H1 (cell line): Measurements from ENCODE around the gene GNA12. TPM values are rescaled to one million over a fixed set of nuclear protein-coding genes. Genes with fewer than 3 reads are reported as not detected.

Source experiments
- CTCF ChIA-PET: fragments of 300-600 bp; sonication (Branson Sonifier 250); formaldehyde crosslinking; loops from one replicate; lab custom pipeline; 2021; ENCODE audit not compliant: partially characterized antibody; lab: Charles Lee
- POLR2A ChIA-PET: fragments of 300-600 bp; sonication (Branson Sonifier 250); formaldehyde crosslinking; loops from one replicate; lab custom pipeline; 2021; ENCODE audit warnings: inconsistent platforms; ENCODE audit not compliant: partially characterized antibody; lab: Charles Lee
- DNase-seq, 2 experiments: peaks; one replicate each; pipeline versions ENCODE4 v3.0.0 to v3.0.0-alpha.2; 2010 to 2022; ENCODE audit warnings: low spot score in 2 of 2, low read depth in 1 of 2, mixed read lengths in 1 of 2
- FAIRE-seq: peaks from 2 replicates; lab custom pipeline; 2011; peaks lifted over from hg19 to GRCh38; lab: Jason Lieb, UNC
- H2AFZ ChIP-seq: 2 replicates; pipeline ENCODE4 v1.8.1; 2012; ENCODE audit warnings: low read length, inconsistent platforms
- H2AK5ac ChIP-seq: 2 replicates; pipeline ENCODE4 v1.6.1; 2013; ENCODE audit warnings: low read depth, low read length
- H2BK120ac ChIP-seq: replicated peaks from 2 replicates; pipeline ENCODE3; 2013; ENCODE audit warnings: low read depth, low read length, inconsistent platforms
- H2BK12ac ChIP-seq: 2 replicates; pipeline ENCODE4 v1.6.1; 2013; ENCODE audit warnings: low read depth, low read length
- H2BK15ac ChIP-seq: 2 replicates; pipeline ENCODE4 v1.6.1; 2013; ENCODE audit warnings: low read length
- H2BK20ac ChIP-seq: 2 replicates; pipeline ENCODE4 v1.6.1; 2013; ENCODE audit warnings: low read length
- H2BK5ac ChIP-seq: 2 replicates; pipeline ENCODE4 v1.6.1; 2013; ENCODE audit warnings: low read depth, low read length
- H3K14ac ChIP-seq: 2 replicates; pipeline ENCODE4 v1.6.1; 2013; ENCODE audit warnings: inconsistent platforms; ENCODE audit not compliant: insufficient read length
- H3K18ac ChIP-seq: 2 replicates; pipeline ENCODE4 v1.6.1; 2013; ENCODE audit warnings: low read length; ENCODE audit errors: extremely low read depth
- H3K23ac ChIP-seq: 2 replicates; pipeline ENCODE4 v1.6.1; 2013; ENCODE audit warnings: inconsistent platforms; ENCODE audit not compliant: insufficient read length
- H3K23me2 ChIP-seq: 2 replicates; pipeline ENCODE4 v1.6.1; 2013; ENCODE audit warnings: low read depth, low read length
- H3K27ac ChIP-seq: 2 replicates; pipeline ENCODE4 v1.6.1; 2011; ENCODE audit warnings: low read depth, low read length, inconsistent platforms
- H3K27me3 ChIP-seq, 4 experiments: replicated peaks in 1 of 4; 1 replicate in 1 of 4; 2 replicates in 3 of 4; pipeline versions ENCODE4 v1.6.1 to v1.8.1; 2011 to 2013; ENCODE audit warnings: low read length in 3 of 4, mild to moderate bottlenecking in 3 of 4, inconsistent platforms in 2 of 4, mixed read lengths in 2 of 4, moderate library complexity in 1 of 4; ENCODE audit not compliant: control insufficient read depth in 3 of 4, insufficient read depth in 3 of 4; ENCODE audit errors: extremely low read depth in 1 of 4
- H3K36me3 ChIP-seq, 4 experiments: 2 replicates each; pipeline versions ENCODE4 v1.6.1 to v1.8.1; 2011 to 2013; ENCODE audit warnings: mild to moderate bottlenecking in 4 of 4, low read length in 3 of 4, moderate library complexity in 2 of 4, control low read depth in 1 of 4, inconsistent platforms in 1 of 4; ENCODE audit not compliant: insufficient read depth in 4 of 4, control insufficient read depth in 2 of 4
- H3K4ac ChIP-seq: replicated peaks from 2 replicates; pipeline ENCODE3; 2013; ENCODE audit warnings: low read length, low read depth, mixed read lengths, inconsistent platforms; ENCODE audit not compliant: insufficient read length
- H3K4me1 ChIP-seq, 4 experiments: replicated peaks in 1 of 4; 1 replicate in 1 of 4; 2 replicates in 3 of 4; pipeline versions ENCODE4 v1.6.1 to v1.8.1; 2011 to 2013; ENCODE audit warnings: low read length in 3 of 4, inconsistent platforms in 2 of 4, mixed read lengths in 1 of 4; ENCODE audit not compliant: insufficient read depth in 4 of 4, control insufficient read depth in 3 of 4
- H3K4me2 ChIP-seq, 2 experiments: 2 replicates each; pipeline versions ENCODE4 v1.6.1 to v1.8.1; 2011 to 2013; ENCODE audit warnings: low read depth in 2 of 2, low read length in 2 of 2, control low read depth in 1 of 2, inconsistent platforms in 1 of 2, mild to moderate bottlenecking in 1 of 2; ENCODE audit not compliant: insufficient read depth in 1 of 2
- H3K4me3 ChIP-seq, 4 experiments: fragments of 200-600, 300-600 bp in 1 of 4; sonication (generic), shearing (Covaris generic), sonication (Bioruptor Twin) in 1 of 4; 2 replicates each; pipeline versions ENCODE4 v1.5.1 to v1.8.1; 2011 to 2016; ENCODE audit warnings: low read length in 4 of 4, low read depth in 3 of 4, control low read depth in 2 of 4, inconsistent platforms in 2 of 4, mild to moderate bottlenecking in 2 of 4, mixed read lengths in 1 of 4, moderate library complexity in 1 of 4; ENCODE audit not compliant: insufficient read depth in 2 of 4; ENCODE audit errors: extremely low read depth in 1 of 4
- H3K56ac ChIP-seq: replicated peaks from 2 replicates; pipeline ENCODE3; 2013; ENCODE audit warnings: low read depth, mild to moderate bottlenecking, mixed read lengths, low read length, inconsistent platforms; ENCODE audit not compliant: insufficient read length
- H3K79me1 ChIP-seq: 2 replicates; pipeline ENCODE4 v1.6.1; 2013; ENCODE audit warnings: low read depth, low read length, control low read depth
- H3K79me2 ChIP-seq, 2 experiments: 2 replicates each; pipeline versions ENCODE4 v1.6.1 to v1.8.1; 2012 to 2013; ENCODE audit warnings: low read length in 2 of 2, mild to moderate bottlenecking in 2 of 2, inconsistent platforms in 1 of 2; ENCODE audit not compliant: insufficient read depth in 2 of 2, control insufficient read depth in 1 of 2
- H3K9ac ChIP-seq, 4 experiments: replicated peaks in 1 of 4; 1 replicate in 1 of 4; 2 replicates in 3 of 4; pipeline versions ENCODE4 v1.6.1 to v1.8.1; 2011 to 2013; ENCODE audit warnings: low read depth in 3 of 4, low read length in 3 of 4, control low read depth in 2 of 4, mild to moderate bottlenecking in 2 of 4, moderate library complexity in 2 of 4, inconsistent platforms in 1 of 4; ENCODE audit errors: extremely low read depth in 1 of 4
- H3K9me3 ChIP-seq, 2 experiments: 2 replicates each; pipeline versions ENCODE4 v1.6.1 to v1.8.1; 2012 to 2013; ENCODE audit warnings: mild to moderate bottlenecking in 2 of 2, moderate library complexity in 2 of 2, control low read depth in 1 of 2, inconsistent platforms in 1 of 2, low read depth in 1 of 2, low read length in 1 of 2, mixed read lengths in 1 of 2; ENCODE audit not compliant: insufficient read depth in 2 of 2
- H4K20me1 ChIP-seq, 2 experiments: replicated peaks in 1 of 2; 2 replicates each; pipeline versions ENCODE3 to v1.8.1; 2011 to 2013; ENCODE audit warnings: inconsistent platforms in 2 of 2, low read length in 2 of 2, mild to moderate bottlenecking in 1 of 2; ENCODE audit not compliant: insufficient read depth in 2 of 2, control insufficient read depth in 1 of 2
- H4K5ac ChIP-seq: 2 replicates; pipeline ENCODE4 v1.6.1; 2013; ENCODE audit warnings: low read length, low read depth, mixed read lengths, inconsistent platforms; ENCODE audit not compliant: insufficient read length
- H4K8ac ChIP-seq: 2 replicates; pipeline ENCODE4 v1.8.0; 2013; ENCODE audit warnings: mild to moderate bottlenecking, moderate library complexity, low read length, inconsistent platforms; ENCODE audit not compliant: insufficient read depth; ENCODE audit errors: extremely low read depth
- H4K91ac ChIP-seq: replicated peaks from 2 replicates; pipeline ENCODE3; 2013; ENCODE audit warnings: low read length, mixed read lengths, inconsistent platforms; ENCODE audit not compliant: insufficient read length
- ASH2L ChIP-seq: fragments of 200-600, 300-600 bp; sonication (generic); IDR thresholded peaks from one replicate; pipeline ENCODE4 v1.7.1; 2017; ENCODE audit warnings: low read length
- GABPA ChIP-seq: IDR thresholded peaks from 2 replicates; pipeline ENCODE4 v1.6.1; 2011; ENCODE audit warnings: mild to moderate bottlenecking, low read length, moderate library complexity, borderline replicate concordance; ENCODE audit not compliant: insufficient read depth
- HDAC6 ChIP-seq: IDR thresholded peaks from one replicate; pipeline ENCODE4 v1.7.1; 2012; ENCODE audit warnings: low read depth, mild to moderate bottlenecking, inconsistent platforms, low read length, moderate library complexity
- JUND ChIP-seq: IDR thresholded peaks from 2 replicates; pipeline ENCODE4 v1.6.1; 2011; ENCODE audit warnings: mild to moderate bottlenecking, improper control_type of control experiment, low read length
- POLR2A ChIP-seq, 2 experiments: IDR thresholded peaks; 1 replicate in 1 of 2; 2 replicates in 1 of 2; pipeline ENCODE4 v1.6.1; 2011; ENCODE audit warnings: low read depth in 2 of 2, low read length in 2 of 2, mild to moderate bottlenecking in 2 of 2; ENCODE audit errors: control extremely low read depth in 1 of 2
- ZNF274 ChIP-seq: IDR thresholded peaks from 2 replicates; pipeline ENCODE4 v1.7.0; 2012; ENCODE audit warnings: low read length, borderline replicate concordance; ENCODE audit errors: extremely low read depth
- WGBS, 2 experiments: shearing (Covaris generic) in 1 of 2; methylation state at CpG; one replicate each; pipeline versions ENCODE4 v1.1.6 to v1.1.7; 2013 to 2015; ENCODE audit warnings: low lambda C conversion rate in 2 of 2, mixed read lengths in 2 of 2, inconsistent platforms in 1 of 2, low coverage in 1 of 2, missing lambda C conversion rate in 1 of 2; ENCODE audit not compliant: insufficient replicate concordance in 2 of 2, insufficient coverage in 1 of 2, insufficient read length in 1 of 2; ENCODE audit errors: extremely low coverage in 1 of 2, missing lambda C conversion rate in 1 of 2; 5-methylcytosine and 5-hydroxymethylcytosine counted together
- polyA plus RNA-seq, 7 experiments: library from polyadenylated mRNA; depleted of rRNA in 3 of 7; stranded (reverse) in 5 of 7; unstranded in 2 of 7; fragments of >200 nt in 5 of 7; fragments of 200-250 nt in 2 of 7; gene quantifications; 1 replicate in 5 of 7; 2 replicates in 1 of 7; 4 replicates in 1 of 7; pipeline versions ENCODE4 v1.2.1 to v1.2.3, GENCODE V29; 2011 to 2013; ENCODE audit warnings: missing spikeins in 2 of 7, mixed read lengths in 2 of 7
- total RNA-seq: library from RNA; stranded (reverse); fragmentation: NEBNext Ultra II Directional; extraction: Animal tissue kit (Norgen Biotek cat#: 25700); gene quantifications from 2 replicates; pipeline ENCODE4 v1.2.1, GENCODE V29; 2021
- TF ChIP-seq, protein P1 (sequence below): IDR thresholded peaks from 2 replicates; pipeline ENCODE4 v1.6.1; 2012; ENCODE audit warnings: low read length, inconsistent platforms
- TF ChIP-seq, protein P2 (sequence below), 3 experiments: IDR thresholded peaks; 1 replicate in 2 of 3; 2 replicates in 1 of 3; pipeline versions ENCODE4 v1.5.1 to v1.6.1; 2011; ENCODE audit warnings: low read length in 3 of 3, mild to moderate bottlenecking in 3 of 3, inconsistent platforms in 2 of 3, low read depth in 1 of 3, moderate library complexity in 1 of 3; ENCODE audit not compliant: insufficient read depth in 1 of 3; ENCODE audit errors: control extremely low read depth in 1 of 3

GNA12 gene
- total and polyA plus RNA-seq, 2 of the 8 experiments (the other 6 are each of a cell fraction or from before 2014, with no cell fraction given), result 96.5 to 109 TPM

DNA sequence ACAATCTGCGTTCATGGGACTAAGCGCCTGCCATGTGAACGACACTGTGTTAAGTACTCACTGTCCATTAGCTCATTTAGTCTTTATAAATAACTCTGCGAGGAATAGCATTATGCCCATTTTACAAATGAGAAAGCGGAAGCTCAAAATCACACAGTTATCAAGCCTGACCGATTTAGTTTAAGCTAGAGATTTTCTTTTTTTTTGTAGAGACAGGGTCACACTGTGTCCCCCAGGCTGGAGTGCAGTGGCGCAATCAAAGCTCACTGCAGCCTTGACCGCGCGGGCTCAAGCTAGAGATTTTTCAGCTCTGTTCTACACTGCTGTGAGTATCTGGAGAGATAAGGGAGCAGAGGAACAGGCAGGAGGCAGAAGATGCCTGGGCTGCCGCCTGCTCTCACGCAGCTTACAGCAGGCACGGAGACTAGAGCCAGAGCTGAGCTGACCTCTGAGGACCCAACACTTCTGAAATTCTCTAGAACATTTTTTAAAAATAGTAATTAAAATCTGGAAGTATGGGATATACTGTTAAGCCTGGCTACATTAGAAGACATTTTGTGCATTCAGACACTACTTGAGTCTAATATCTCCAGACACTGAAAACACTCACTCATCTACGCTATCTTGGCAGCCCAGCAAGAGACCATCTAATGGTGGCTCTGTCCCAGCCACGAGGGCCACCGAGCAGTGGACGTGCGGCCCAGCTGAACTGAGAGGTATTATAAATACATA is 38.7 kb downstream of the GNA12 start:
- Histone ChIP-seq H3K56ac (no peak overlapping the region), H3K23me2 (no peaks in the 10 kb centered on the region; the same call in 1 of the 2 replicates), H3K4me1 (peaks cover 20 to 39% (median 25%) of the 10 kb centered on the region in 4 experiments), H4K20me1 (peaks cover 0 to 16% of the 10 kb centered on the region in 2 experiments), H2AK5ac (no peak overlapping the region), H3K79me2 (peaks cover 3 to 100% of the 10 kb centered on the region in 2 experiments), H3K14ac (no peak overlapping the region), H2BK20ac (no peak overlapping the region), H3K9me3 (no peaks in the 10 kb centered on the region), H3K79me1 (peaks cover 19% of the 10 kb centered on the region; the same call in 1 of the 2 replicates), H3K27ac (no peak overlapping the region), H2BK120ac (no peak overlapping the region), H3K36me3 (no peaks in the 10 kb centered on the region), H3K9ac (no peak overlapping the region), H3K23ac (no peak overlapping the region), H4K8ac (no peak overlapping the region), H3K4me2 (no peak overlapping the region), H2BK5ac (peak overlapping the region; percentile 7; the same call in 1 of the 2 replicates), H4K5ac (no peak overlapping the region), H3K4ac (no peak overlapping the region), H3K4me3 (no peak overlapping the region), H2AFZ (no peak overlapping the region), H2BK12ac (no peak overlapping the region), H3K18ac (0 out of 2 replicates have a peak overlapping the region, but pooled peaks have one; percentile 13), H2BK15ac (no peak overlapping the region), H4K91ac (no peak overlapping the region), H3K27me3 (no peaks in the 10 kb centered on the region)
- ChIA-PET POLR2A (interaction anchor here (0.6 to 2.9 kb wide), 6 partner anchors 8 to 1887 kb away, joined by 3 to 14 read pairs (median 4); no protein-coding TSS in a partner anchor), CTCF (interaction anchor here (0.5 to 1.7 kb wide), 13 partner anchors 9 to 619 kb away, joined by 3 to 13 read pairs (median 4); no protein-coding TSS in a partner anchor)
- DNase-seq (no peak), FAIRE-seq (no peak)
- 92% methylated on average over 18 of the region's 18 CpGs; no CpG with 5 or more reads in 1 of the 2 experiments for WGBS, 2 experiments
- TF ChIP-seq GABPA (no peak), JUND (no peak), ASH2L (no peak), ZNF274 (no peak), POLR2A (IDR thresholded peaks at IDR 0.05; ENCODE audit: control extremely low read depth in 1 of 2, low read depth in 2 of 2, low read length in 2 of 2) (no peak), HDAC6 (no peak)
- TF ChIP-seq, protein P1, sequence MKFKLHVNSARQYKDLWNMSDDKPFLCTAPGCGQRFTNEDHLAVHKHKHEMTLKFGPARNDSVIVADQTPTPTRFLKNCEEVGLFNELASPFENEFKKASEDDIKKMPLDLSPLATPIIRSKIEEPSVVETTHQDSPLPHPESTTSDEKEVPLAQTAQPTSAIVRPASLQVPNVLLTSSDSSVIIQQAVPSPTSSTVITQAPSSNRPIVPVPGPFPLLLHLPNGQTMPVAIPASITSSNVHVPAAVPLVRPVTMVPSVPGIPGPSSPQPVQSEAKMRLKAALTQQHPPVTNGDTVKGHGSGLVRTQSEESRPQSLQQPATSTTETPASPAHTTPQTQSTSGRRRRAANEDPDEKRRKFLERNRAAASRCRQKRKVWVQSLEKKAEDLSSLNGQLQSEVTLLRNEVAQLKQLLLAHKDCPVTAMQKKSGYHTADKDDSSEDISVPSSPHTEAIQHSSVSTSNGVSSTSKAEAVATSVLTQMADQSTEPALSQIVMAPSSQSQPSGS, result no peak
- TF ChIP-seq, protein P2, sequence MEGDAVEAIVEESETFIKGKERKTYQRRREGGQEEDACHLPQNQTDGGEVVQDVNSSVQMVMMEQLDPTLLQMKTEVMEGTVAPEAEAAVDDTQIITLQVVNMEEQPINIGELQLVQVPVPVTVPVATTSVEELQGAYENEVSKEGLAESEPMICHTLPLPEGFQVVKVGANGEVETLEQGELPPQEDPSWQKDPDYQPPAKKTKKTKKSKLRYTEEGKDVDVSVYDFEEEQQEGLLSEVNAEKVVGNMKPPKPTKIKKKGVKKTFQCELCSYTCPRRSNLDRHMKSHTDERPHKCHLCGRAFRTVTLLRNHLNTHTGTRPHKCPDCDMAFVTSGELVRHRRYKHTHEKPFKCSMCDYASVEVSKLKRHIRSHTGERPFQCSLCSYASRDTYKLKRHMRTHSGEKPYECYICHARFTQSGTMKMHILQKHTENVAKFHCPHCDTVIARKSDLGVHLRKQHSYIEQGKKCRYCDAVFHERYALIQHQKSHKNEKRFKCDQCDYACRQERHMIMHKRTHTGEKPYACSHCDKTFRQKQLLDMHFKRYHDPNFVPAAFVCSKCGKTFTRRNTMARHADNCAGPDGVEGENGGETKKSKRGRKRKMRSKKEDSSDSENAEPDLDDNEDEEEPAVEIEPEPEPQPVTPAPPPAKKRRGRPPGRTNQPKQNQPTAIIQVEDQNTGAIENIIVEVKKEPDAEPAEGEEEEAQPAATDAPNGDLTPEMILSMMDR (IDR thresholded peaks at IDR 0.05; ENCODE audit: control extremely low read depth in 1 of 3, insufficient read depth in 1 of 3, low read depth in 1 of 3, low read length in 3 of 3), result no peak
